Measurements from ENCODE around the gene NHLRC4. TPM values are rescaled to one million over a fixed set of nuclear protein-coding genes. Genes with fewer than 3 reads are reported as not detected.

NHLRC4 gene
- total RNA-seq, 3 donors from 2014 or later: 0.26 to 0.82 (median 0.36) TPM

GRCh38 chr16:567373-568256 lies 810 bp downstream of the NHLRC4 start:
- intact Hi-C loops (cut with DNase I, micrococcal nuclease): no loop called here

DNA sequence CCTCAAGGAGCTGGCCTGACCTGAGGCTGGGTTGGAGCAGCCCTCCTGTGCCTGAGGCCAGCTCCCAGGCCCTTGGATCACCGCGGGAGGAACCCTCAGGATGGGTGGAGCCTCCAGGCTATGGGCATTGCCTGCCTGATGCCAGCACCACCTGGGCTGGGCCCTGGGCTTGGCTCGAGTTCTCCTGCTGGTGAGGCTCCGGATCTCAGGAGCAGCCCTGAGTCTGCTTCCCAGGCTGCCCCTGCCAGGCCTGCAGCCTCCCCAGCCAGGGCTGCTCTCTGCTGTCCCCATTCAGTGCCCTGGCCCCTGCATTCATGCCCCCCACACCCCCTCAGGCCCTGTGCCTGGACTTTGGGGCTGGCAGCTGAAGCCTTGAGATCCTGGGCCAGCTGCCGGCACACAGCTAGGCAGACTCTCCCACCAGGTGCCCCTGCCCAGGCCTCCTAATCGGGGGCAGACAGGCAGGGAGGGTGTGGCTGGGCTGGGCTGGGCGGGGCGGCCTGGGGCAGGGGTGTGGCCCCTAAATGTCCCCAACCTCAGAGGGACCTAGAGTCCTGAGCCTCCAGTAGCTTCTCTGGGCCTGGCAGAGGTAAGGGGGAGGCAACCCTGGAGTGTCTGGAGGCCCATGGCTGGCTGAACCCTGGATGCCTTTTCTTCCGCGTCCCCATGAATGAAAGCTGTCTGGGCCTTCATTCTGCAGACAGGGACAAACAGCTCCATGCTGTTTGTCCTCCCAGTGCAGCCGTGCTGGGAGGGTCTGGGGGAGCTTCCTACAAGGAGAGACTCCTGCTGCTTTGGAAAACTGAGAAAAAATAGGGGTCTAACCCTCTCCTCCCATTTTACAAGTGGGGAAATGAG lies 1.8 kb downstream of the NHLRC4 start:
- H3K36me3 ChIP-seq (ENCODE audit: low read depth): no peaks in the 10 kb centered on the region
- peaks cover 33% of the 10 kb centered on the region for H3K4me1 ChIP-seq (ENCODE audit: low read depth)
- ATAC-seq: peak; percentile 61
- TF ChIP-seq, protein P1, sequence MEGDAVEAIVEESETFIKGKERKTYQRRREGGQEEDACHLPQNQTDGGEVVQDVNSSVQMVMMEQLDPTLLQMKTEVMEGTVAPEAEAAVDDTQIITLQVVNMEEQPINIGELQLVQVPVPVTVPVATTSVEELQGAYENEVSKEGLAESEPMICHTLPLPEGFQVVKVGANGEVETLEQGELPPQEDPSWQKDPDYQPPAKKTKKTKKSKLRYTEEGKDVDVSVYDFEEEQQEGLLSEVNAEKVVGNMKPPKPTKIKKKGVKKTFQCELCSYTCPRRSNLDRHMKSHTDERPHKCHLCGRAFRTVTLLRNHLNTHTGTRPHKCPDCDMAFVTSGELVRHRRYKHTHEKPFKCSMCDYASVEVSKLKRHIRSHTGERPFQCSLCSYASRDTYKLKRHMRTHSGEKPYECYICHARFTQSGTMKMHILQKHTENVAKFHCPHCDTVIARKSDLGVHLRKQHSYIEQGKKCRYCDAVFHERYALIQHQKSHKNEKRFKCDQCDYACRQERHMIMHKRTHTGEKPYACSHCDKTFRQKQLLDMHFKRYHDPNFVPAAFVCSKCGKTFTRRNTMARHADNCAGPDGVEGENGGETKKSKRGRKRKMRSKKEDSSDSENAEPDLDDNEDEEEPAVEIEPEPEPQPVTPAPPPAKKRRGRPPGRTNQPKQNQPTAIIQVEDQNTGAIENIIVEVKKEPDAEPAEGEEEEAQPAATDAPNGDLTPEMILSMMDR (IDR thresholded peaks at IDR 0.05): no peak
- peak; percentile 58 to 74 (median 70) for DNase-seq
- intact Hi-C loops (cut with DNase I, micrococcal nuclease): no loop called here
- H3K9me3 ChIP-seq: no peaks in the 10 kb centered on the region
- no peak overlapping the region for H3K4me3 ChIP-seq

More at GRCh38 chr16:567373-568256, 810 bp downstream of the NHLRC4 start:
- no peaks in the 10 kb centered on the region for H3K36me3 ChIP-seq (ENCODE audit: low read depth)
- TF ChIP-seq, protein P1 (IDR thresholded peaks at IDR 0.05): no peak
- no peak overlapping the region for H3K4me3 ChIP-seq
- no peaks in the 10 kb centered on the region for H3K9me3 ChIP-seq
- DNase-seq (no peak), ATAC-seq (no peak)
- peaks cover 33% of the 10 kb centered on the region for H3K4me1 ChIP-seq (ENCODE audit: low read depth)

GRCh38 chr16:569445-570254 lies 2.8 kb downstream of the NHLRC4 start, which contains the start of gene PIGQ:
Gene PIGQ (plus strand): TSS chr16:569968. CDS start chr16:574075, 4,107 bp downstream.
- Histone ChIP-seq H3K36me3 (ENCODE audit: low read depth) (no peaks in the 10 kb centered on the region), H3K9me3 (no peaks in the 10 kb centered on the region), H3K4me1 (ENCODE audit: low read depth) (peaks cover 33% of the 10 kb centered on the region), H3K4me3 (peak within 1 kb of the TSS; percentile 90)
- peak; percentile 72 for ATAC-seq
- peak; percentile 58 to 79 (median 78) for DNase-seq
- TF ChIP-seq, protein P1 (IDR thresholded peaks at IDR 0.05): no peak
- intact Hi-C loops (cut with DNase I, micrococcal nuclease): loop anchor here (10.0 kb wide), 1 partner anchor 95 kb away; the partner anchor contains the start of gene RHOT2 (in 2 of the 2)

- Histone ChIP-seq H3K36me3 (ENCODE audit: low read depth) (no peaks in the 10 kb centered on the region), H3K9me3 (no peaks in the 10 kb centered on the region), H3K4me1 (ENCODE audit: low read depth) (peaks cover 17% of the 10 kb centered on the region), H3K4me3 (no peak overlapping the region)
- intact Hi-C loops (cut with DNase I, micrococcal nuclease): loop anchor here (10.0 kb wide), 1 partner anchor 92 kb away; the partner anchor contains the start of gene RHOT2 (in 2 of the 2)
- TF ChIP-seq, protein P1 (IDR thresholded peaks at IDR 0.05): no peak
- no peak for DNase-seq
- no peak for ATAC-seq
These were observed 6.3 kb downstream of the NHLRC4 start for GRCh38 chr16:572865-573650.
